ENCODE measurements around the gene SMAD6.

Gene SMAD6

GRCh38 chr15:66702035-66702786, at the start of gene SMAD6:
Gene SMAD6 (plus strand): TSS chr15:66702236. CDS start chr15:66703259, 1,023 bp downstream.
- H3K4me3 ChIP-seq (ENCODE audit: low read depth, low read length) = peak within 1 kb of the TSS; percentile 71
- DNase-seq (ENCODE audit: low read depth) = peak; percentile 99

GRCh38 chr15:66652806-66653205, 49.2 kb upstream of the SMAD6 start:
- no peak for TF ChIP-seq CTCF (conservative IDR thresholded peaks at IDR 0.05; ENCODE audit: low read depth, low read length)
- no peak for DNase-seq (ENCODE audit: low read depth)
- no peak overlapping the region for H3K4me3 ChIP-seq (ENCODE audit: low read depth, low read length)

More at GRCh38 chr15:66702035-66702786, at the start of gene SMAD6:
- TF ChIP-seq CTCF (conservative IDR thresholded peaks at IDR 0.05; ENCODE audit: low read depth, low read length) = no peak

- no peak overlapping the region for H3K4me3 ChIP-seq (ENCODE audit: low read depth, low read length)
- no peak for TF ChIP-seq CTCF (conservative IDR thresholded peaks at IDR 0.05; ENCODE audit: low read depth, low read length)
- DNase-seq (ENCODE audit: low read depth) = no peak
These were observed 48.6 kb upstream of the SMAD6 start for GRCh38 chr15:66653398-66653797.

GRCh38 chr15:66653852-66654251, 48.2 kb upstream of the SMAD6 start:
- no peak for DNase-seq (ENCODE audit: low read depth)
- no peak overlapping the region for H3K4me3 ChIP-seq (ENCODE audit: low read depth, low read length)
- TF ChIP-seq CTCF (conservative IDR thresholded peaks at IDR 0.05; ENCODE audit: low read depth, low read length) = no peak

GRCh38 chr15:66654361-66654738, 47.7 kb upstream of the SMAD6 start:
- no peak for TF ChIP-seq CTCF (conservative IDR thresholded peaks at IDR 0.05; ENCODE audit: low read depth, low read length)
- H3K4me3 ChIP-seq (ENCODE audit: low read depth, low read length) = no peak overlapping the region
- no peak for DNase-seq (ENCODE audit: low read depth)

- TF ChIP-seq CTCF (conservative IDR thresholded peaks at IDR 0.05; ENCODE audit: low read depth, low read length) = no peak
- DNase-seq (ENCODE audit: low read depth) = no peak
- H3K4me3 ChIP-seq (ENCODE audit: low read depth, low read length) = peak overlapping the region; percentile 44
These were observed 47.2 kb upstream of the SMAD6 start for GRCh38 chr15:66654739-66655375.

All from choroid plexus epithelial cell (primary cell).